Activated T-cell treated with anti-CD3 and anti-CD28 coated beads, Interleukin-2, amount 50 U/mL, for 72 hours (primary cell): ENCODE results near the gene TANC1. TPM values are rescaled to one million over a fixed set of nuclear protein-coding genes. Genes with fewer than 3 reads are reported as not detected.

Experiments used
- ATAC-seq, 2 donors: fragments of 150-1000 bp; cut with Tn5 transposase; replicated peaks in 1 of 2; 2 replicates each; pipeline ENCODE4 v1.10.0; 2021; ENCODE audit warnings: moderate library complexity in 2 of 2, mild to moderate bottlenecking in 1 of 2
- DNase-seq, 2 donors: peaks; one replicate each; pipeline ENCODE4 v3.0.0; 2021 to 2022; ENCODE audit warnings: mixed read lengths in 1 of 2
- H3K27ac Mint-ChIP-seq: one replicate; pipeline ENCODE4 v1.8.0; 2022; ENCODE audit warnings: mild to moderate bottlenecking, moderate library complexity, mixed read lengths
- H3K27me3 Mint-ChIP-seq: one replicate; pipeline ENCODE4 v1.8.0; 2022; ENCODE audit warnings: low read depth, mixed read lengths
- H3K36me3 Mint-ChIP-seq, 2 donors: one replicate each; pipeline ENCODE4 v1.8.0; 2022; ENCODE audit warnings: mixed read lengths in 2 of 2, mild to moderate bottlenecking in 1 of 2; ENCODE audit not compliant: insufficient read depth in 2 of 2
- H3K4me1 Mint-ChIP-seq: one replicate; pipeline ENCODE4 v1.8.0; 2022; ENCODE audit warnings: low read depth, mixed read lengths
- H3K4me3 Mint-ChIP-seq, 2 donors: one replicate each; pipeline ENCODE4 v1.8.0; 2022; ENCODE audit warnings: mild to moderate bottlenecking in 2 of 2, mixed read lengths in 2 of 2, moderate library complexity in 2 of 2
- H3K9me3 Mint-ChIP-seq, 2 donors: one replicate each; pipeline ENCODE4 v1.8.0; 2022; ENCODE audit warnings: mixed read lengths in 2 of 2
- total RNA-seq, 2 donors: library from RNA; stranded (reverse); gene quantifications; one replicate each; pipeline ENCODE4 v1.2.3, GENCODE V29; 2022

TANC1 gene
- total RNA-seq, 2 donors from 2014 or later = 0.35 to 1.6 TPM

DNA sequence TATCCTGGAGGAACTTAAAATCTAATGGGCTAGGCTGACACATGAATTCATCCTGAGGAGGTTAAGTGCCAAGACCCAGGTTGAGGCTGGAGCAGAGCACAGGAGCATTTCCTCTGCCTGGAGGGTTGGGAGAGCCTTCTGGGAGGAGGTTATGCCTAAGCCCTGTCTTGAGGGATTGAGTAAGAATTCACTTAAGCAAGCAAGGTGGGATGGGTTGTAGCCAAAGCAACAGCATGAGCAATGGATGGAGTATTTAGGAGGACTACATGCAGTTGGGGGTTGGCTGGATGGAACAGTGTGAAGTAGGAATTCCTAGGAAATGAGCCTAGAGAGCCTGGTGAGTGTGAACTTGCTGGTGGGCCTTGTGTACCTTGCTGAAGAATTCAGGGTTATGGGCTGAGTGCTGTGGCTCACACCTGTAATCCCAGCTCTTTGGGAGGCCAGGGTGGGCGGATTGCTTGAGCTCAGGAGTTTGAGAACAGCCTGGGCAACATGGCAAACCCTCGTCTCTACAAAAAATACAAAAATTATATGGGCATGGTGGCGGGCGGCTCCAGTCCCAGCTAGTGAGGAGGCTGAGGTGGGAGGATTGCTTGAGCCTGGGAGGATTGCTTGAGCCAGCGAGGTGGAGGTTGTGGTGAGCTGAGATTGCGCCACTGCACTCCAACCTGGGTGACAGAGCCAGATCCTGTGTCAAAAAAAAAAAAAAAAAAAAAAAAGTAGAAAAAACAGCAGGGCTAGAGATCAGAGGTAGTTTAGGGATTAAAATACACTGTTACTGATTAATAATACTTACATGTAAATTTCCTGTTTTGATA, 22.2 kb downstream of the TANC1 start:
- no peaks in the 10 kb centered on the region for H3K27me3 Mint-ChIP-seq
- no peaks in the 10 kb centered on the region for H3K36me3 Mint-ChIP-seq
- no peak for ATAC-seq
- H3K27ac Mint-ChIP-seq = no peak overlapping the region
- no peaks in the 10 kb centered on the region for H3K9me3 Mint-ChIP-seq
- no peak for DNase-seq
- H3K4me1 Mint-ChIP-seq = no peaks in the 10 kb centered on the region
- H3K4me3 Mint-ChIP-seq = no peak overlapping the region

DNA sequence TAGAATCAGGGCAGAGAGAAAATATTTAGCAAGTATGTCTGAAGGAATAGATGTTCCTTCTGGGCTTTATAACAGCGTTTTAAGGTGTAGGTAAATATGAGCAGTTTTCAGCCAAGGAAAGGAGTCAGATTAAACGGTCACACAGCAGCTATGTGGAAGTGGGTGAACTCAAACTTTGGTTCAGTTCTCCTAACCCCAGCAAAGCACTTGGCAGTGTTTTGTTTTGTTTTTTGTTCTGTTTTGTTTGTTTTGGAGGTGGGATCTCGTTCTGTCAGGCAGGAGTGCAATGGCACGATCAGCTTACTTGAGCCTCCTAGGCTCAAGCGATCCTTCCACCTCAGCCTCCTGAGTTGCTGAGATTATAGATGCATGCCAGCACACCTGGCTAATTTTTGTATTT, 24.6 kb downstream of the TANC1 start:
- ATAC-seq = no peak
- H3K4me1 Mint-ChIP-seq = no peaks in the 10 kb centered on the region
- no peaks in the 10 kb centered on the region for H3K9me3 Mint-ChIP-seq
- no peak overlapping the region for H3K4me3 Mint-ChIP-seq
- DNase-seq = no peak
- H3K27ac Mint-ChIP-seq = no peak overlapping the region
- no peaks in the 10 kb centered on the region for H3K36me3 Mint-ChIP-seq
- H3K27me3 Mint-ChIP-seq = no peaks in the 10 kb centered on the region

DNA sequence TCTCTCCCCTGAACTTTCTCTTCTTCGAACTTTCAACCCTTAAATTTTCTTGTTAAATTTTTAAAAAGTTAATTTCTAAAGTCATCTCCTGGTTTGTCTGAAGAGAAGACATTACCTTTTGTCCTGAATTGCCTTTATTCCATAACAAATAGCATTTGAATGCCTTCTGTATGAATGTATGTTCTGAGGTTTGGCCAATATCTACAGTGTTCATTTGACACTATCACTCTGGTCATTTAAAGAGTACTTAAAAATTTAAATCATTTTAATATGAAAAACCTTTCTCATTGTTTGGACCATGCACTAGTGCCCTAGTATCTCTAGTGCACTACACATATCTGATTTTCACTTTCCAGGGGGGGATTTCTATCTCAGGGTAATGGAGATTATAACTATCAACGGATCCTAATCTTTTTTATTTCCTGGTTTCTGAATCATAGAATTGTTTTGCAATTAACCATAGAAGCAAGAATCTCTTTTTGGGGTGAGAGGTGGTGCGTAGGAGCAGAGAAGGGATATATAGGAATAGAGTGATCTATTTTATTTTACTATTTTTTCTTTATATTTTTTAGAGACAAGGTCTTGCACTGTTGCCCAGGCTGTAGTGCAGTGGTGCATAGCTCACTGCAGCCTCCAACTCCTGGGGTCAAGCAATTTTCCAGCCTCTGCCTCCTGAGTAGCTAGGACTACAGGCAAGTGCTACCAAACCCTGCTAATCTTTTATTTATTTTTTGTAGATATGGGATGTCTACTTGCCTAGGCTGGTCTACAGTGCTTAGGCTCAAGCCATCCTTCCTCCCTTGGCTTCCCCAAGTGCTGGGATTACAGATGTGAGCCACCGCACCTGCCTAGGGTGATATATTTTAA, 25.5 kb downstream of the TANC1 start:
- no peaks in the 10 kb centered on the region for H3K36me3 Mint-ChIP-seq
- no peak for DNase-seq
- no peak overlapping the region for H3K27ac Mint-ChIP-seq
- H3K9me3 Mint-ChIP-seq = no peaks in the 10 kb centered on the region
- no peaks in the 10 kb centered on the region for H3K4me1 Mint-ChIP-seq
- no peak overlapping the region for H3K4me3 Mint-ChIP-seq
- no peak for ATAC-seq
- H3K27me3 Mint-ChIP-seq = peaks cover 6% of the 10 kb centered on the region

DNA sequence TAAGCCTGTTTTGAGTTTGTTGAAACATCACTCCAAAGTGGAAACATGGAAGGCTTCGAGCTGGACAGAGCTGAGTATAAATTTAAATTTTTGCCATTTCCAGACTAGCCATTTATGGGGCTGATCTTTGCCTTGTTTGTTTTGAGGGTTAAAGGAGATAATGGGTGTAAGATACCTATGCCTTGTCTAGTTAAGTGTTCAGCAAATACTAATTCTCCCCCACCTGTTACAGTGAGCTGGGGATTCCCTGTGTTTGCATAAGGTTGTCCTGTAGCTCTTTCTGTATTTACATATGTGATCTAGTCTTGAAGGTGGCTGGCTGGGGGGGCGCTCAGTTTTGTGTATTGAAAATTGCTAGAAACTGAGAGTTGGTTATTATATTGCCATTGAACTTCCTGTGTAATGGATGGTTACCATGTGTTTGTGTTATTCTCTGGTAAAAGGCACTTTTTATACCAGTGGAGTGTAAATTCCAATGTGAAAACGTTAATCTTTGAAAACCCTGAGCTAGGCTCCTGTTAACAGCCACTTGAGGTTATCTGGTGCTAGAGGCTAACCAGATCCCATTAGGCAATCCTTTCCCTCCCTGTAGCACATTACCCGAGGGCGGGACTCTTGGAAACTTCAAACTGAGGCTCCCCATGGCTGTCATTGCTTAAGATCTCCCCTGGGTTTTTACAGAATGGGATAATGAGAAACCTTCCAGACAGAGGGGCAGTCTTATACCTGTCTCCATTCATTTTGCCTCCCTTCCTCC, 26.7 kb downstream of the TANC1 start:
- Mint-ChIP-seq H3K36me3 (no peaks in the 10 kb centered on the region), H3K27ac (no peak overlapping the region), H3K27me3 (peaks cover 6% of the 10 kb centered on the region), H3K4me3 (no peak overlapping the region), H3K9me3 (no peaks in the 10 kb centered on the region), H3K4me1 (peaks cover 5% of the 10 kb centered on the region)
- no peak for ATAC-seq
- DNase-seq = no peak

DNA sequence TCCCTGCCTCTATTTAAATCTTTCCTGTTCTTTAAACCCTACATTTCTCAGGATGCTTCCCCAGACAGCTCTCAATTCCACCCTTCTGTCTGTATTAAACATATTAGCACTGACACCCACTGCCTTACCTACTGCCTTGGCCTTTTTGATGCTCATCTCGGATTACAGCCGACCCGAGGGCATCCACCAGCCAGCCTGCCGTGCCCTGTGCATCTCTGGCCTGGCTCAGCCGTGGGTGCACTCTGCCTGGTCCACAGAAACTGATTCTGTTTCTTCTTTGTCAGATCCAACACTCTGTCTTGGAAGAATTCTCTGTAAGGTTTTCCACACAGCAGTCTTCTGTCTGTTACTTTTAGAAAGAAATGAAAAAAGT, 27.2 kb downstream of the TANC1 start:
- peaks cover 5% of the 10 kb centered on the region for H3K4me1 Mint-ChIP-seq
- H3K4me3 Mint-ChIP-seq = no peak overlapping the region
- DNase-seq (no peak), ATAC-seq (no peak)
- no peaks in the 10 kb centered on the region for H3K9me3 Mint-ChIP-seq
- no peak overlapping the region for H3K27ac Mint-ChIP-seq
- peaks cover 6% of the 10 kb centered on the region for H3K27me3 Mint-ChIP-seq
- H3K36me3 Mint-ChIP-seq = no peaks in the 10 kb centered on the region

DNA sequence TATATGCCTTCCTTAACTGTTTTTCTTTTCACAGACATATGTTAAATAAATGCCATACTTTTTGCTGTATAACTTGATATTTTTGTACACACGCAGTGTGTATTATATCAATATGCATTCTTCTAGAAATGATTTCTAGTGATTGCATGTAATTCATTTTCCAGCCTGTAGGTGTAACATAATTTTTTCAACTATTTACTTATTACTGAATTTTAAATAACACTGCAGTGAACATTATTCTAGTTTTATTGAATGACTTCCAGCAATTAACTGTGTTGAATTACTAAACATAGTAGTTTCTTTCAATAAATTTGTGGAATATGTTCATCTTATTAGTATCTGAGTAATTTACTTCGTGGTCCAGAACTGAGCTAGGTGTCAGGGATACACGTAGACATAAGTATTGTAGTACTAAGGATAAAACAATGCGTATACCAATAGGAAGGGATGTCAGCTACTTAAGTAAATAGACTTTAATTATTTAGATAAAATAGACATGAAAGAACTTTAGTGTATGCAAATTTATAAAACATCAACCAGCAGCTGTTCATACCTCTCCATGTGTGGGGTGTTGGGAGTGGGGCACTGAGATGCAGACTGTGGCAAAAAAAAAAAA, 28.0 kb downstream of the TANC1 start:
- H3K27ac Mint-ChIP-seq = no peak overlapping the region
- ATAC-seq (no peak), DNase-seq (no peak)
- H3K36me3 Mint-ChIP-seq = no peaks in the 10 kb centered on the region
- H3K4me3 Mint-ChIP-seq = no peak overlapping the region
- peaks cover 6% of the 10 kb centered on the region for H3K27me3 Mint-ChIP-seq
- peaks cover 5% of the 10 kb centered on the region for H3K4me1 Mint-ChIP-seq
- H3K9me3 Mint-ChIP-seq = no peaks in the 10 kb centered on the region

DNA sequence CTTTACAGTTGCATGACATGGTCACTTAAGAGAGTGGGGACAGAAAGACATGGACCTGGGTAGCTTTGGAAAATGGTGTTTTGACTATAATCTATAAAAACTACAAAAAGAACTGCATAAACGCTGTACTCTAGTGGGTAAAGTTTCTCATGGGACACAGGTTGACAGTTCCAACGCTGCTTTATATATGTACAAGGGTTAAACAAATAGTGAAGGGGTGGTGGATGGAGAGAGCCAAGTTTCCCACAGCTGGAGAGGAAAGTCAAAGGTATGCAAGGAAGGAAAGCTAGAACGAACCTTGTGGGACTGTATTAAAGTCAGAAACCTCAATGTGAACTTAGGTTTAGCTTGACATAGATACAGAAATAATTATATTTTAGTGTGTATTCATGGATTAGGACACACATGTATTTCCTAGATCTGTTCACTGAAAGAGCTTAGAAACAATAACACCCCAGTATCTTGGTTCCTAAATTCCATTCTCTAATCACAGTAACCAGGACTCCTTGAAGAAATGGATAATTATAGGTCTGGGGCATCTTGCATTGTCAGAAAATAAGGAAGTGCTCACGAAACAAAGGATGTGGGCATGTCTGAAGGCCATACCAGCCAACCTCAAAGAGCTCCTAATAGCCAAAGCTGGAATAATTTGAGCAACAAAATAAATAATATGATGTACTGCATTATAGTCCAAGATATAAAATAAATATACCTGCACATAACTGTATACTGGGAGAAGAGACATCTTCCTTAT, 28.8 kb downstream of the TANC1 start:
- Mint-ChIP-seq H3K4me3 (no peak overlapping the region), H3K27ac (no peak overlapping the region), H3K9me3 (no peaks in the 10 kb centered on the region), H3K4me1 (peaks cover 5% of the 10 kb centered on the region), H3K27me3 (peaks cover 6% of the 10 kb centered on the region), H3K36me3 (no peaks in the 10 kb centered on the region)
- no peak for DNase-seq
- no peak for ATAC-seq

DNA sequence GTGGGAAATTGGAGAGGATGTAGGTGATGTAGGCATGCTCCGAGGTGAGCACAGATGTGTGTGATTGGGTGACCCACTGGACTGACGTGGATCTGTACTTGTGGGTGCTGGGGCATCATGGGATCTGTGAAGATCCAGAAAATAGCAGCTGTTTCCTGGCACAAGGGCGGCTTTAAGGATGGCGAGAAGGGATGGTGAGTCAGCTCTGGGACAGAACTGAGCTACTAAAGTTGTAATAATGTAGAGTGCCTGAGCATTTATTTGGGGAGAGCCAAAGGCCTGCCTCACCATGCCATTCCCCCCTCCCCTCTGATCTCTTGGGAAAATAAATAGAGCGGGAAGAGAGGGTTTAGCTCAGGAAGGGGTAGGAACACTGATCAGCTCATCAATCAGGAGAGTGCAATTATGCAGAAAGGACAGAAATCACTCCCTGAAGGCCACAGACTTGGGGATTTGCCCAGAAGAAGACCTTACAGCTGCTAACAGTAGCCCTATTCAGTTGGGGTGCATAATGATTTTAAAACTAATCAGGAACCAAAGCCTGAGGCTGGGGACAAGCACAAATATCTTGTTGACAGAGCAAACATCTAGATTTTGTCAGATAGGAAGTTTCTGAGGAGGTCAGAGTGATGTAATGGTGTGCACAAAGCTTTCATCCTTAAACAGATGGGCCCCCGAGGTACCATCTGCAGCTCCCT, 30.3 kb downstream of the TANC1 start:
- Mint-ChIP-seq H3K4me1 (peaks cover 5% of the 10 kb centered on the region), H3K27me3 (peaks cover 6% of the 10 kb centered on the region), H3K27ac (no peak overlapping the region), H3K9me3 (no peaks in the 10 kb centered on the region), H3K4me3 (no peak overlapping the region), H3K36me3 (no peaks in the 10 kb centered on the region)
- ATAC-seq (no peak), DNase-seq (no peak)

DNA sequence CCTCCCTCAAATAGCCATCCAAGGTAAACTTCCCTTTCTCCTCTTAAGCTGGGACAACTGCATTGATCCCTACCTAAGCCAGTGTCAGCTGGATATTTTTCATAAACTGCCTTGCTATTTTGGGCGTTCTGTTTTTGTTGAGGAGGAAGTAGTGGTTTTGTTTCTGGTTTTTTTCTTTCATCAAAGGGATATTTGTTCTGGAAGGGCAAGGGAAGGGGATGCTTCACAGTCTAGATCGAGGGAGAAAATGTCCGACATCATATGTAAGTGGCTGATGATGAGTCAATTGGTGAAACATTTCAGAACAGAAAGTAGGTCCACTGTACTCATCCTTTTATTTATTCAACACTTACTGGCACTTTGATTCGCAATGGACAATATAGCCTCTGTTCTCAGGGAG, 31.0 kb downstream of the TANC1 start:
- H3K36me3 Mint-ChIP-seq = no peaks in the 10 kb centered on the region
- H3K27me3 Mint-ChIP-seq = peaks cover 6% of the 10 kb centered on the region
- no peaks in the 10 kb centered on the region for H3K9me3 Mint-ChIP-seq
- H3K4me3 Mint-ChIP-seq = no peak overlapping the region
- ATAC-seq (no peak), DNase-seq (no peak)
- H3K27ac Mint-ChIP-seq = no peak overlapping the region
- peaks cover 5% of the 10 kb centered on the region for H3K4me1 Mint-ChIP-seq

DNA sequence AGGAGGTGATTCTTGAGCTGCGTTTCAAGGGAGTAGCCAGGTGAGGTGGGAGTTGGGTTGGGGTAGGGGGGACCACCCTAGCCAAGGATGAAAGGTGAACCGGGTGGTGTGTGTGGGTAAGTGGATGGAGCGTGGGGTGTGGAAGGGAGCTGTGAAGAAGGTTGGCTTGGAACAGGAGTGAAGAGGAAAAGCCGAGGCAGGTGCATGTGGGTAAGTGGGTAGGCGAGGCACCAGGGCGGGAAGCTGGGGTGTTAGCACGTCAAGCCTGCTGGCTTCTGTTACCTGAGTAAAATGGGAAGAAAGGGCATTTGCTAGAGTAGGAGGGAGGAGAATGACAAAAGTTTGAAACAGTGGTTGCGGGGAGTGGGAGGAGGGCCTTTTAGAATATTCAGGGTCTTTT, 31.6 kb downstream of the TANC1 start:
- H3K4me1 Mint-ChIP-seq = peaks cover 5% of the 10 kb centered on the region
- ATAC-seq (no peak), DNase-seq (no peak)
- peaks cover 6% of the 10 kb centered on the region for H3K27me3 Mint-ChIP-seq
- no peaks in the 10 kb centered on the region for H3K9me3 Mint-ChIP-seq
- H3K27ac Mint-ChIP-seq = no peak overlapping the region
- H3K36me3 Mint-ChIP-seq = no peaks in the 10 kb centered on the region
- H3K4me3 Mint-ChIP-seq = no peak overlapping the region

DNA sequence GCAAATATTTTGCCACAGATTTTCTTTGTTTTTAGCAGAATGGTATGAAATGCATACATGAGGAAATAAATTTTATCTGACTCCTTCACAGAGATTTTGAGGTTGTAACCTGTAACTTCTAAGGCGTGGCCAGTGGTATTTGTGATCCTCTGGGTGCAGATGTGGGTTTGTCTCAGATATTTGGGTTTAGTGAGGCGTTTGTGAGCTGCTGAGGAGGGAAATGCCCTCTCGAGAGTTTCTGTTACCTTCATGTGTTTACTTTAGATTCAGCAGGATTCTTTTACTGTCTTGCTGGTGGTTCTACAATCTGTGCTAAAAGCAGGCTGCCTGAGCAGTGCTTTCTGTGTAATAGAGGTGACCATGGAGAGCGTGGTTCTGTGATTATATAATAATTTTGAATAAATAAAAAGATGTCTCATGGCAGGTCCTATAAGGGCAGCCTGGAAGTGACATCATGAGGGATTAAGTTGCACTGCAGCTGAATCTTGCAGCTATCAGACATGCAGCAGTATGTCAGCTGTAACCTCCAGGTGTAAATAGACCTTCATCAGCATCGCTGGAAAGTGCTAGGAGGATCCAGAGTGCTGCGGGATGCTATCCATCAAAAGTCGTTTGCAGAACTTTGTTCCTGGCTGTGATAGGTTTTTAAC, 34.1 kb downstream of the TANC1 start:
- Mint-ChIP-seq H3K9me3 (no peaks in the 10 kb centered on the region), H3K27me3 (peaks cover 6% of the 10 kb centered on the region), H3K4me1 (peaks cover 5% of the 10 kb centered on the region), H3K36me3 (no peaks in the 10 kb centered on the region), H3K27ac (no peak overlapping the region), H3K4me3 (no peak overlapping the region)
- ATAC-seq = no peak
- DNase-seq = no peak
